Hematopoietic multipotent progenitor cell treated with erythropoietin and hydrocortisone succinate and interleukin-3 and kit ligand, for 15 days (in vitro differentiated cells): Measurements from ENCODE around the gene SLC39A13.

ENCODE experiments used
- DNase-seq: peaks from one replicate; pipeline ENCODE4 v3.0.0-alpha.2; 2015; ENCODE audit warnings: low spot score

The SLC39A13 gene

DNA sequence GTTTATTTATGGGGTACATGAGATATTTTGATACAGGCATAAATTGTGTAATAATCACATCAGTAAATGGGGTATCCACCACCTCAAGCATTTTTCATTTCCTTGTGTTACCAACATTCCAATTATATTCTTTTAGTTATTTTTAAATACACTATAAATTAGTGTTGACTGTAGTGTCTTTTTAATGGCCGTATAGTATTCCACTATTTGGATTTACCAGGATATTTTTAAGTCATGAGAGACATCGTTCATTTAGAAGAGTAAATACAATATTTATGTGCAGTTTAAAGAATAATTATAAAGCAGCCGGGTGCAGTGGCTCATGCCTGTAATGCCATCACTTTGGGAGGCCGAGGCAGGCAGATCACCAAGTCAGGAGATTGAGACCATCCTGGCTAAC is 23.9 kb upstream of the SLC39A13 start:
- DNase-seq = no peak

DNA sequence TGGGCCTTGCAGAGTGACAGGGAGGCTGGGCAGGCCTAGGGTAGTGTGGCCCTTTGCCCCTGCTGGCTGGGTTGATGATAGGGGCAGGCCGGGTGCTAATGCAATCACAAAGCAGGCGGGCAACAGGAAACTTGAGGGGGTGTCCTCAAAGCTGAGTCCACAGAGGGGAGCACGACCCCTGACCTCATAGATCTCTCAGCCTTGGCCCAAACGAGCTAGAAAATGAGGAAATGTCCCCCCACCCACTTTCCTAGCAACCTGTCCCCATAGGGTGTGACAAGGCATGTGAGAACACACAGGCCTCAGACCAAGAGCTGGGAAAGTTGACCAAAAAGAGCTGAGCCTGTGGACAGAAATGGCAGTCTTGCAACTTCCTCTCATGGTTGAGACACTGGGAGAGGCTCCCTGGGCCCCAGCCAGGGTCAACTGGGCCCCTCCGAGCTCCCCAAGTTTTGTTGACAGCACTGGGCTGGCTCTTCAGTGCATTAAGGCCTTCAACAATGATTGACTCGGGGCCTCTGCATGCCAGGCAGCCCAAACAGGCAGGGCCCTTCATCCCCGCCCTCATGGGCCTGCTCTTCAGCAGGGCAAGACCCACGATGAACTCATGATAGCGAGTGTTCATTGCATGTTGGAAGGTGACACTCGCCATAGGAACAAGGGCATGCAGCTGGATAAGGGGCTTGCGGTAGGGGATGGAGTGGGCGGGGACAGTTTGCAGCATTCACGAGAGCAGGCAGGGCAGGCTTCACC is 20.3 kb upstream of the SLC39A13 start:
- DNase-seq = no peak

DNA sequence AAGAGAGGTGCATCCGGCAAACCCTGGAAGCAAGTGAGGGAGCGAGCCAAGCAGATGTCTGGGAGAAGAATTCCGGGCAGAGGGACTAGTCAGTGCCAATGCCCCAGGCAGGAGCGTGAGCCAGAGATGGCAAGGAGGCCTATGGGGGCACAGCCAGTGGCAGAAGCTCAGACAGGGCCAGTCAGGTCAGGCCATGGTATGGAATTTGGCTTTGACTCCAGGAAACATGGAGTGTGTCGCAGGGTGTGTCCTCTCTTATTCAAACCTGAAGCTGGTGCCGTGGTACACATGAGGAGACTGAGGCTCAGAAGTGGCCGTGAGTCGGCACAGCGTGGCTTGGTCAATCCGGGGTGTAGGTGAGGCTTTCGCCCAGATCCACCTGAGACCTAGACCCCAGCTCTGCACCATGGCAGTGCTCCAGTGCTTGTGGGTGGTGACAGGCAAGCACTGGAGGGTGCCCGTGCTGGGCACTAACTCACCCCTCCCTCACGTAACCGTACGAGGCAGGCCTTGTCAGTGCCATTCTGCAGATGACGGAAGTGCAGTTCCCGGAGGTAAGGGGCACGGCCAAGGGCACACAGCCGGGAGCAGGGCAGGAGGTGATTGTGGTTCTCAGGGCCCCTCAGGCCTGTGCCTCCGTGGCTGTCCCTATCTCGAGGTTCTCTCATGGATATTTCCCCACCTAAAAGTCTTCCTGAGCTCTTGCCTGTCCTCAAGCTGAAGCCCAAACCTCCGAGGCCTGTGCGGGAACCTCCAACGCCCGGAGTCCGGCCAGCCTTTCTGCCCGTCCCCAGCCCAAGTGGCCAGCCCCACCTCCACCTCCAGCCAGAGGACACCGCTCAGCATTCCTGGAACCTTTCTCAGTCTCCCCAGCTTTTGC is 19.5 kb upstream of the SLC39A13 start:
- no peak for DNase-seq

DNA sequence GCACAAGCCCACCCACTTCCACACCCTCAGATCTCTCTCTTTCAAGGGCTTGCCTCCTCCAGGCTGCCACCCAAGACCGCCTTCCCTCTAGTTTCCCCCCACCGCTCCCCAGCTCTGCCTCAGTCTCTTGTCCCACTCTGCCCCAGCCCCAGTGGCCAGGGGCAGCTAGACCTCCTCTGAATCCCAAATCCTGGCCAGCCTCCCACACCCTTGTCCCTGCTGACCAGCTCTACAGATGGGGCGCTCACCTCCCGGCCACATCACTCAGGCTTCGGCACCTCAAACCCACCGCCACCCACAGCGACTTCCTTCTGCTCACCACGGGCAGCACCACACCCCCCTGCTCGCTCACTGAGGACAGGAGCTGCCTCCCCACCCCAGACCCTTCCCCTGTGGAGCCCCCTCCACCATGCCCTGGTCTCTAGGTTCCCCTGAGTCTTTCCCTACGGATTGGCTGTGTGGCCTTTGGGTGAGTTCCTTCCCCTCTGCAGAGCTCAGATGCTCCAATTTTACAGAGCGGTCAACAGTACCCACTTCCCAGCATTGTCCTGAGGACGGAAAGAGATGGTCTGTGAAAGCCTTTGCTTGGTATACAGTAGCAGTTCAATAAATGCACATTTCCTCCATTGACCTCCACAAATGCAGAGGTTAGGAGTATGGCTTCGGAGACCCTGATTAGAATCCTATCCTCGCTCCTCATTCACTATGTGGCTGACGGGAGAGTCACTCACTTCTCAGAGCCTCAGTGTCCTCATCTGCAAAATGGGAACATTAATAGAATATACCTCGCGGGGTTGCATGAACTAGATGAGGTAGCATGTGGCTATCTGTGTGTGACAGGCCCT is 18.6 kb upstream of the SLC39A13 start:
- no peak for DNase-seq

DNA sequence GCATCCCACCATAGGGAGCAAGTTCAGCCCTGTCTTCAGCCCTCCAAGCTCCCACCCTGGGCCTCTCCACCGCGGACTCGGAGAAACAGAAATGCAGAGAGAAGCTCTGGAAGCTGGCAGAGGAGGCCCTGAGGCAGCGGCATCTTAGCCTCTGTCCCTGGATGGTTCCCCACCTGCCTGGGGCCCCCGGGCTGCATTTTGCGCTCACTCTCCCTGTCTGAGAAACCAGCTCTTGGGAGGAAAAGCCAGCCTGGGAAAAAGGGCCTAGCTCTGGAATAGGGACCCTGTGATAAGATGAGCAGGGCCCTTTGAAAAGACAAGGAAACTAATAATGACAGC is 18.0 kb upstream of the SLC39A13 start:
- no peak for DNase-seq

DNA sequence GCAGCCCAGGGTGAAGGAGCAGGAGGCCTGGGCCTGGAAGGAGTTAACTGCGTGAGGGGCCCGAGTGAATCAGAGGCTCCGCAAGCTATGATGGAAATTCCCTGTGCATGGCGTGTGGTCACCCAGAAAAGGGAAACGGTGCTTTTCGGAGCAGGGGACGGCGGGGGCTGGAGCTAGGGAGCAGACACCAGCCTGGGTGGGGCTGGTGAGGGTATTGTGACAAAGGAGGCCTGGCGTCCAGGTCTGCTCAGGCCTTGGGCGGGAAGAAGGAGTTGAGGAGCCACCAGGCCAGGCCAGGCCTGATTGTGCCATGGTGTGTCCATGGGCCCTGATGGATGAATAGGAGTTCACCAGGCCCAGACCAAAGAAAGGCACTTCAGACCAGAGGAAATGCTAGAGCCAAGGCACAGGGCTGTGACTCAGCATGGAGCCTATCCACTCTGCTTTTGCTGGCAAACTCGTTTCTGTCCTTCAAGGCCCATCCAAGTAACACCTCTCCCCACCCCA is 17.3 kb upstream of the SLC39A13 start:
- DNase-seq = no peak

DNA sequence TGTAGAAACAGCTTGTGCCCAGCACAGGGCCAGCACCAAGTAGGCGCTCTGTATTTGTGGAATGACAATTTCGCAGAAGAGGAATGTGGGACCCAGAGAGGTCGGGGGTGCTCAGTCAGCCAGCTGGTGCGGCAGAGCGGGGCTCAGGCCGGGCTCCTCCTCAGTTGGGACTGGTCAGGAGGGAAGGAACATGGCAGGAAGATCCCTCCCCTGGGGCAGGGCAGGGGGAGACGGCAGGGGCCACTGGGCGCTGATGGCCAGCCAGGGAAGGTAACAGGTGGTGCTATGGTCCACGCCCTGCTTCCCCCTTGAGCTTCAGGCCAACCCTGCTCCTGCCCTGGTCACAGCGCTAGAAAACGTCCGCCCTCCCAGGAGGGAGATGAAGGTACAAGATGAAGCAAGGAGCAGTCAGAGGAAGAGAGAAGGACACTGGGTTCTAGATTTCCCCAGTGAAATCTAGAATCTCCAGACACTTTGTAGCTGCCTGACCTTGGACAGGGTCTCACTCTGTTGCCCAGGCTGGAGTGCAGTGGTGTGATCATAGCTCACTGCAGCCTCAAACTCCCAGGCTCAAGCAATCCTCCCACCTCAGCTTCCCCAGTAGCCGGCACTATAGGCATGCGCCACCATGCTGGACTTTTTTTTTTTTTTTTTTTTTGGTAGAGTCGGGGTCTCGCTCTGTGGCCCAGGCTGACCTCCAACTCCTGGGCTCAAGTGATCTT is 16.5 kb upstream of the SLC39A13 start:
- no peak for DNase-seq

DNA sequence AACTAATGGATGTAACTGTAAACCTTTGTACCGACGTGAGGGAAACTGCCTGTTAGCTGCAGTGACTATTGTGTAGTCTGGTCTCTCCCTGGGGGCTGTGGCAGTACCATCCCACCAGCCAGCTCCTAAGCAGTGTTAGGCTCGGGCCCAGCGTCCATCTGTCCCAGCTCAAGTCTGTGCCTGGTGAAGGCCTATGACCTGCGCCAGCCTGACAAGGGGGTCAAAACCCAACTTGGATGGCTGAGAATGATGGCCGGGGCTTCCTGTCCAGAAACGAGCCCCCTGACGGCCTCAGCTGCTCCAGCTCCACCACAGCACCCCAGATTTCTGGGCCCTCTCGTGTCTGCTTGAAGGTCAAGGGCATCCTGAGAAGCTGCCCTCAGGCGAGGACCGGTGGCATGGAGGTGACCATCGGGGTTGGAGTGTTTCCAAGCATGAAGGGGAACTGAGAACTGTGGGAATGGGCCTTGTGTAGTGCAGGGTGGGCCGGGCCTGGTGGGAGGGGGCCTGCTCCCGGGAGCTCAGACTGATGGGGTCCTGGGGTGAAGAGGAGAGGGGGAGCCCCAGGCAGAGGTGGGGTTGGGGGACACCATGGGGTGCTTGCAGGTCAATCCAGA is 15.7 kb upstream of the SLC39A13 start:
- DNase-seq = no peak

DNA sequence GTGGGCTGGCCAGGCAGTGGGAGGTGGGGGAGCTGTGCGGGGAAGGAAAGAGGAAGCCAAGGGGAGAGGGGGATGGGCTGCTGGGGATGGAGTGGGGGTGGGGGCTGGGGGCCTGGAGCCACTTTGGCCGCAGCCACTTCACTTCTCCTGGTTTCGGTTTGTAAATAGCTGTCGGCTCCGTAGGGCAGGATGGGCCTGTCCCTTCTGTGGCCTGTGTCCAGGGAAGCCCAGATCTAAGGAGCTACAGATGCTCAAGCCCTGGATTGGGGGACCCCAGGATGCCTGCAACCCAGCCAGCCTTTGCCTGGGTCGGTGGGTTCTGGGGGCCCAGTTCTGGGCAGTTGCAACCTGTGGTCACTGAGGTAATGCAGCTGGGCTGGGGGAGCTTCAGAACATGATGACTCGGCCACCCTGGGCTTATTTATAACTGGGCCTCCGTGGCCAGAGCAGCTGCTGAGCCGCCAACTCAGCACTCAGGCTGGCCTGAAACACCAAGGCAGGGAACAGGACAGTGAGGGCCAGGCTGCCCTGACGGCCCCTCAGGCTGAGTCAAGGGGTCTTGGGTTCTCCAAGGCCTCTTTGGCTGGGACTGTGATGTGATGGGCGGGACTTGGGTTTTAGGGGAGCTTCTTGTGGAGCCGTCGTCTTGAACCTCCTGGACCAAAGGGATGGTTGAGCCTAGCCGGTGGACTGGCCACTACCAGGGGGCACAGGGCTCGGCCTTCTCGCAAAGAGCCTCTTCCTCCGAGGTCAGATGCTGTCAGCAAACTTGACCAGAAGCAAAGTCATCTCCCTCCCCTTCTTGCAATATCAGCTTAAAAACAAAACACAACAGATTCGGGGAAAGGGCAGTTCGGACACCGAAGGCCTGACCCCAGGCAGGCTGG is 15.0 kb upstream of the SLC39A13 start:
- no peak for DNase-seq

DNA sequence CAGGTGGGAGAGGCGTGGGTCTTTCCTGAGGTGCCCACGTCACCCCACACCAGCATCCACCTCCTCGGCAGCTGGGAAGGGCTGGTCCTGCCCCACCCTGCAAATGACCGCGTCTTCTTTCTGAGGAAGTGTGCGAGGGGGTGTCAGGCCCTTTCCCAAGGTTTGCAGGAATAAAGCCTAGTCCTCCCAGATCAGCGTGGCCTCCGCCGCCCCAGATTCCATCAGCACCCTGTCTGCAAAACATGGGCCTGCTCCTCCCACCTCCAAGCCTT is 14.4 kb upstream of the SLC39A13 start:
- no peak for DNase-seq

DNA sequence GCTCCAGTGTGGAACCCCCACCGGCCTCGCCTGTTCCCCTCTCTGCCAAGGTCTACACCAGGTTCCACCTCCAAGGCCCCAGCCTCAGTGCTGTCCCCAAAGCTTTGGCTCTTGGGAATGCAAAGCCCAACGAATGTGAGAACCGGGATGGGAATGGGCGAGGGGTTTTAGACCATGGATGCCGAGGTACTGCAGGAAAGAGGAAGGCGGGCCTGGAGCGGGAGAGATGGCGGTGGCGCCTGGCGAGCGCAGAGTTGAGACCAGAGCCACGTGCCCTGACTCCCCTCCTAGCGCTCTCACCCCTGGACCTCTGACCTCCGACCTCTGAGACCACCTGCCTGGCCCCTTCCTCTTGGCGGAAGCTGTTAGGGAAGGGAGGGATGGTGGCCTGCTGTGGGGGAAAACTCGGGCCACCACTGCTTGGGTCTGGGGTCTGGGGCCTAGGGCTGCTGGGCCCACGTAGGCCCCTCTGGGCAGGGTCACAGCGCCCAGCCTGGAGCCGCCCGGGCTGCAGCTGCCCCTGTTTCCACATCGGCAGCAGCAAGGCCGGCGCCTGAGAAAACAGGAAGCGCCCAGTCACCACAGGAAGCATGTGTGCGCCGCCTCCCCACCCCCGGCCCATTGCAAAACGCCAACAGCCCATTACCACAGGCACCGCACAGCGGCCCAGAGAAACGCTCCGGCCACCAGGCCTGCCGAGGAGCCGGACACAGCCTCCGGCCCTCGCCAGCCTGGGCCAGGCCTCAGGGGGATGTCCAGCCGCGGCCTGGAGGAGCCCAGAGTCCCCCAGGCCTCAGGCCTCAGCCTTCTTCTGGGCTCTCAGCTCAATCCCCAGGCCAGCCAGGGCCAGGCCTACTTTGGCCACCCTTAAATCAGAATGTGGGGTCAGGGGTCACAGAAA is 13.8 kb upstream of the SLC39A13 start:
- DNase-seq = no peak

DNA sequence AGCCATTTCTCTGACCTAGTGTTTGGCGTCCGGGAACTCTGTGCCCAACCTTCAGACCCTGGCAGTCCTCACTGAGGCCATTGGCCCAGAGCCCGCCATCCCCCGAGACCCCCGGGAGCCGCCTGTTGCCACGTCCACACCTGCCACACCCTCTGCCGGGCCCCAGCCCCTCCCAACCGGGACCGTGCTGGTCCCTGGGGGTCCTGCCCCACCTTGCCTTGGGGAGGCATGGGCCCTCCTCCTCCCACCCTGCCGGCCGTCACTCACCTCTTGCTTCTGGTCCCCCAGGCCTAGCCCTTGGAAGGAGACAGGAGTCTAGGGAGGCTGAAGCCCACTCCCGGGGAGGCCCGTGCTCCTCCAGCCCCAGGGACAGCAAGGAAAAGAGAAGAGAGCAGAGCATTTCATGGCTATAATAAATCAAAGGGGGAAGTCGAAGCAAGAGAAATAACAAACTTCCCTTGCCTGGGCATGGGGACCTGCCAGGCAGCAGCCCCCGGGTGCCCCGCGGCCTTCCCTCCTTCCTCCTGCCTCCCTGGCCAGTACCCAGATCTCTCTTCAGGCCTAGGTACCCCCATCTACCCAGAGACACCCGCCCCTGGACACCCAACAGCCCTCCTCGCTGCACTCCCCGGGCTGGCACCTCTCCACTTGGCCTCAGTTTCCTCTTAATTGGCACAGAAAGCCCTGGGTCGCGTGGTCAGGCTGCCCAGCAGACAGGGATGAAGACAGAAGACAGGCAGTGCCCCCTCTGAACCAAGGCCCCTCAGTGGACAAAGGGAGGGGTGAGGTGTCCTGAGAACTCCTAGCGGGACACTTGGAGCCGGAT is 13.0 kb upstream of the SLC39A13 start:
- no peak for DNase-seq

DNA sequence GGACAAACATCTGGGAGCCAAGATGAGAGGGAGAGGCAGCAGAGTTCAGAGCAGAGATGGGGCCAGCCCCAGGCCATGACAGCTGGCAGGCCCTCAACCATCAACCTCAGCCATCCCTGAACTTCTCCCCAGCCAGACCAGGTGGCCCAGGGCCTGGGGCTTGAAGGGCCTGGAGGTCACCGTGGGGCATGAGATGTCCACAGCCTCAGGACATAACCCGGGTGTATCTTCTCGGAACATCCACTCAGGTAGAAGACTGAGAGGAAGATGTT is 12.4 kb upstream of the SLC39A13 start:
- DNase-seq = no peak

DNA sequence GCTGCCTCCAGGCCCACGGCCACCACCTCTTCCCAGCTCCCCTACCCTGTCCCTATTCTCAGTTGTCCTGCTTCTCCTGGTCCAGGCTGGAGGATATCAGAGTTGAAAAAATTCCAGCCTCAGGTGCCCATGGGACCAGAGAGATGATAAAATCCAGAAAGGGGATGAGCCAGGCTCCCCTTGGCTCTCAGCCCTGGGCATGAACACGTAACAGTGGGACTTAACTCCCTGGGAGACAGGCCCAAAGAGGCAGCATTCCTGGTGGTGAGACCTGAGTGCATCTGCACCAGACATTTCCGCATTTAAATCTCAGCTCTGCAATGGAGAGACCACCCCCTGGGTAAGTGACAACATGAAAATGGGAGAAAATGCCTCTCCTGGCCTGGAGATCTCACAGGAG is 10.4 kb upstream of the SLC39A13 start:
- no peak for DNase-seq

DNA sequence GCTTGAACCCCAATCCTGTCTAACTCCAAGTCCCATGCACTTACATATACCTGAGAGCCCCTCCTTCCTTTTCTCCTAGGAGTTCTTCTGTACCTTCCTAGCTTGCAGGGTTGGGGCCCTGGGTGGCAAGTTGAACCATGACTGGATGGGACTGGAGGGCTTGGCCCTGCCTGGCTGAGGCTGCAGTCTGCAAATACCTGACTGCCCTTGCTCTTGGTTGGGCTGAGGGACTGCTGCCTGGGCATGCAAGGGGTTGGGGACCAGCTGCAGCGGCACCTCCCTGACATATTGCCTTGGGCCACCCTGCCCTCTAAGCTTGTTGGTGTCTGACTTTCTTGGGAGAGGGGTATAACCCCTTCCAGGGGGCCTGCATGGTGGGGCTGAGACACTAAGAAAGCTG is 9.8 kb upstream of the SLC39A13 start:
- DNase-seq = no peak

DNA sequence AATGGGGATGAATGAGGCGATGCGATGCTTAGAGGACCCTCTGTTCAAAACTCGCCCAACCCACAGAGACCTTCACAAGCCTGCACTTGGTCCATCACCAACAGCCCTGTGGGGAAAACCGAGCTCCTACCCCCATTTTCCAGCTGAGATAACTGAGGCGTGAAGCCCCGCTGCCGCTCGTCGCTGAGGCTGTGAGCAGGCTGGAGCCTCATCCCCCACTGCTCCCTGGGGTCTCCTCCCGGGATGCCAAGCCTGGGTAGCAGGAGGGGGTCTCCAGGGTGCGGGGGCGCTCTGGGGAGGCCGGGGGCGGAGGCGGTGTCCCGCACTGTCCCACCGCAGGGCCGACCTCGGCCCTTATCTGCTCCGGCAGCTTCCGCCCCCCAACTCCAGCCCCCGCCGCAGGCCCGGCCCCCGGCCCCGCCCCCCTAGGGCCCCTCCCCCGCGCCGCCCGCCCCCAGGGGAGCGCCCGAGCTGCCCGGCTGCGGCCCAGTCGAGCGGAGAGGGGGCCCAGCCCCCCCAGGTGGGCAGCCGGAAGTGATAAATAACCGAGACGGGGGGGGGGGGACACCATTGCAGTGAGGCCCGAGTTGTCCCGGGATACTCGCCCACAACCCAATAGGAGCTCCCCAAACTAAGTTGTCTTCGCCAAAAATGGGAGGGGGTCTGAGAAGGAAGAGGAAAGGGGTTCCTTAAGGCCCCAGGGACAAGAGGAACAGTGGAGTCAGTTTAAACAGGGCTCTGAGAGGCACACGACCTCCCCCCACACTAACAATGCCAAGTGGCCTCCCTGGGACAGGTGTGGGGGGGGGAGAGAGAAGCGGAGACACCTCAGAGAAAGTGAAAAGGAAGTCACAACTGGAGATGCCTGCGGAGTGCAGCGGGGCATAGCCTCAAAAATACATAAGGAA is 8.3 kb upstream of the SLC39A13 start:
- no peak for DNase-seq

DNA sequence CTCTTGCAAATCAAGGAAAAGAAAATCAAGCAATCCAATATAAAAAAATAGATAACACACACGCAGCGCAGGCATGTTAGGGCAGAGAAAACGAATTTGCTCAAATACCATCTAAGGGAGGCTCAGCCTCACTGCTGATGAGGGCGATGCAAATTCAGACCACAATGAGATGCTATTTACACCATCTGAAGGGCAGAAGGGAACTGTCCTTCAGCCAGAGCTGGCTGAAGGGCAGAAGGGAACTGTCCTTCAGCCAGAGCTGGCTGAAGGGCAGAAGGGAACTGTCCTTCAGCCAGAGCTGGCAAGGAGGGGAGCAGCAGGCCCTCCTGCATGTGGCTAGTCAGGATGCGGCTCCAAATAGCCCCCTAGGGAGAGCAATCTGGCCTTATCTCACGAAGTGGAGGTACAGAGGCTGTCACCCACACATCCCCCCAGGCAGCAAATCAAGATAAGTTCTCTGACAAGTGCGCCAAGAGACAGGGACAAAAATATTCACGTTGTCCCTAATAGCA is 7.6 kb upstream of the SLC39A13 start:
- no peak for DNase-seq

DNA sequence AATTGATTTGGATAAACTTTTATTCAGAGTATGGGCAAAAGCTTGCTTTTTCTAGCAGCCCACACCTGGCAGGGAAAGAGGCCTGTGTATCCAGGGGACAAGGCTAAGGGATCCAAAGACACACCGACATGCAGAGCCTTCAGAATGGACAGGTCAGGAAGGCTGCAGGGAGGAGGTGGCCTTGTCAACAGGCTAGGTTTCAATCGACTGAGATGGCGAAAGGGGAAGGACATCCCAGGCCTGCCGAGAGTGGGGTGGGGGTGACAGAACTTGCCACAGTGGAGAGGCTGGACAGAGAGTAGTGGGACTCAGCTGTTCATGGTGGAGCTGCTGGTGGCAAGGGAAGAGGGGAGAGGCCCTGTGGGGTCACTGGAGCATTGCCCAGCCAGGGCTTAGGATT is 5.3 kb upstream of the SLC39A13 start:
- no peak for DNase-seq
